ENCODE data around the gene PPP2R2C. TPM values are rescaled to one million over a fixed set of nuclear protein-coding genes. Genes with fewer than 3 reads are reported as not detected.

The PPP2R2C gene
- polyA plus RNA-seq, 1 experiment = 0.06 TPM

DNA sequence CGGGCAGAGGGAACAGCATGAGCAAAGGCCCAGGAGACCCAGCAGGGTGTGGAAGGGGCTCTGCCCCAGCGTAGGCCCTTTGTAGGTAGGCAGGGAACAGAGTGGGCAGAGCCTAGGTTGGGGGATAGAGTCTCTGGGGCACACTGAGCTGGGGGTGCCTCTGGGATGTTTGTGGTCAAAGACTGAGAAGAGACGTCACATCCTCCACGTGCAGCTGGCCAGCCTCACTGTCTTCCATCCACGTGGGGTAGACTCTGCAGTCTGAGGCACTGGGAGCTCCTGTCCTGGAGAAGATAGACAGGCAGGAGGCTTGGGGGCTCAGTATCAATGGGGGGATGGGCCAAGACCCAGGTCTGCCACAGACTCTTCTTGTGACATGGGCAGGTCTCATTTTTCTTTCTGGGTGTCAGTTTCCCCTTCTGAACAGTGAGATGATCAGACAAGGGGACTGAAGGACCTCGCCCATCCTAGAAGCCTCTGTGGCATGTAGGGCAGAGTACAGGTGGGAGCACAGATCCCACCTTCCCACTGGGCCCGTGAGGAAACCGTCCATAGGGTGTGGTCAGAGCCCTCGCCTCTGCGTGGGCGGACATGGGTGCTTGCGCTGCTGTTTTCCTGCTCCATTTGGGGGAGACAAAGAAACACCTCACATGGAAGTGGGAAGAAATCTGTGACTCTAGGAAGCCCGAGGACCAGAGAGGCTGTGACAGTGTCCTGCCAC, 179.9 kb downstream of the PPP2R2C start:
- CTCF ChIA-PET = no interaction called here
- TF ChIP-seq, protein P1, sequence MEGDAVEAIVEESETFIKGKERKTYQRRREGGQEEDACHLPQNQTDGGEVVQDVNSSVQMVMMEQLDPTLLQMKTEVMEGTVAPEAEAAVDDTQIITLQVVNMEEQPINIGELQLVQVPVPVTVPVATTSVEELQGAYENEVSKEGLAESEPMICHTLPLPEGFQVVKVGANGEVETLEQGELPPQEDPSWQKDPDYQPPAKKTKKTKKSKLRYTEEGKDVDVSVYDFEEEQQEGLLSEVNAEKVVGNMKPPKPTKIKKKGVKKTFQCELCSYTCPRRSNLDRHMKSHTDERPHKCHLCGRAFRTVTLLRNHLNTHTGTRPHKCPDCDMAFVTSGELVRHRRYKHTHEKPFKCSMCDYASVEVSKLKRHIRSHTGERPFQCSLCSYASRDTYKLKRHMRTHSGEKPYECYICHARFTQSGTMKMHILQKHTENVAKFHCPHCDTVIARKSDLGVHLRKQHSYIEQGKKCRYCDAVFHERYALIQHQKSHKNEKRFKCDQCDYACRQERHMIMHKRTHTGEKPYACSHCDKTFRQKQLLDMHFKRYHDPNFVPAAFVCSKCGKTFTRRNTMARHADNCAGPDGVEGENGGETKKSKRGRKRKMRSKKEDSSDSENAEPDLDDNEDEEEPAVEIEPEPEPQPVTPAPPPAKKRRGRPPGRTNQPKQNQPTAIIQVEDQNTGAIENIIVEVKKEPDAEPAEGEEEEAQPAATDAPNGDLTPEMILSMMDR (IDR thresholded peaks at IDR 0.05; ENCODE audit: insufficient read depth, low read depth, low read length) = no peak
- H3K36me3 ChIP-seq (ENCODE audit: control insufficient read depth, insufficient read depth, low read length) = peaks cover 24% of the 10 kb centered on the region
- no peak overlapping the region for H3K4me3 ChIP-seq (ENCODE audit: low read depth, low read length)
- DNase-seq (ENCODE audit: low read depth) = no peak
- H3K27me3 ChIP-seq (ENCODE audit: control insufficient read depth, insufficient read depth, low read length) = no peaks in the 10 kb centered on the region
- POLR2A ChIA-PET = no interaction called here

DNA sequence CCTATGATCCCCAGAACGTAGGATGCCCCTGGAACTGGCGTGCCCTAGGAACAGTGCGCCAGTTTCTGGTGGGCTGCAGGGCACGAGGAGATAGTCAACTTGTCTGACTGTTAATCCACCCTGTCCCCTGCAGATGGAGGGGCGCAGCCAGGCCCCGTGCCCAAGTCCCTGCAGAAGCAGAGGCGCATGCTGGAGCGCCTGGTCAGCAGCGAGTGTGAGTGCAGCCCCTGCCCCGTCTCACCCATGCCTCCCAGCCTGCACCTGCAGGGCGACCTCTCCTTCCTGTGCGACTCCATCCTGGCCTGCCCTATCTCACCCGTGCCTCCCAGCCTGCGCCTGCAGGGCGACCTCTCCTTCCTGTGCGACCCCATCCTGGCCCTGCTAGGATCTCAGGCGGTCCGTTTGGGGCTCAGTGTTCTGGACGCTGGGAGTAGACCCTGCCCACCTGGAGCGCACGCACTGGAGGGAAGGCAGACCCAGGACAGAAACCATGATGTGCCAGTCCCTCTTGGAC, 180.6 kb downstream of the PPP2R2C start:
- no peak for DNase-seq (ENCODE audit: low read depth)
- H3K36me3 ChIP-seq (ENCODE audit: control insufficient read depth, insufficient read depth, low read length) = peaks cover 28% of the 10 kb centered on the region
- TF ChIP-seq, protein P1 (IDR thresholded peaks at IDR 0.05; ENCODE audit: insufficient read depth, low read depth, low read length) = no peak
- no peaks in the 10 kb centered on the region for H3K27me3 ChIP-seq (ENCODE audit: control insufficient read depth, insufficient read depth, low read length)
- POLR2A ChIA-PET = no interaction called here
- CTCF ChIA-PET = interaction anchor here (0.6 kb wide), 1 partner anchor 41 kb away, joined by 5 read pairs; no protein-coding TSS in a partner anchor
- H3K4me3 ChIP-seq (ENCODE audit: low read depth, low read length) = no peak overlapping the region

DNA sequence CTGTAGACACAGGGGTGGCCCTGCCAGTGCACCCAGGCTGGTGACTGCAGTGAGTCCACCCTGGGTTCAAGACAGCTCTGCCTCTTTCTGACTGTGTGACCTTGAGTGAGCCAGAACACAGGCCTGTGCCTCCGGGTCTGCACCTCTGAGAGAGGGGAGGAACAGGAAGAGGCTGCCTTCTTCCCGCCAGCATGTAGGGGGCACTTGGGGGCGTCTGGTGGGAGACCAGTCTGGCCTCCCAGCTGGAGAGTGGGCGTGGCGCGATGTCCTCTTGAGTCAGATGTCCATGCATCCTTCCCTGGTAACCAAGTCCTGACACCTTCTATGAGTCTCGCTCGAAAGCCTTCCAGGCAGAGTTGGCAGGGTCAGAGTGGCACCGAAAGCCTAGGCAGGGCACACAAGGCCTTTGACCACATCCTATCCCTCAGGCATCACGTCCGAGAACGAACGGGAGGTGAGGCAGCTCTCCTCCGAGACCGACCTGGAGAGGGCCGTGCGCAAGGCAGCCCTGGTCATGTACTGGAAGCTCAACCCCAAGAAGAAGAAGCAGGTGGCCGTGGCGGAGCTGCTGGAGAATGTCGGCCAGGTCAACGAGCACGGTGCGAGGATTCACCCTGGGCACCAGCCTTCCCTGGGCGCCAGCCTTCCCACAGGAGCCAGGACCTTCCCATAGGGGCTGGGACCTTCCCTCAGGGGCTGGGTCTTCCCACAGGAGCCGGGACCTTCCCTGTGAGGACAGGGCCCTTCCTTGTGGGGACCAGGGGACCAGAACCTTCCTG, 181.5 kb downstream of the PPP2R2C start:
- ChIA-PET POLR2A (no interaction called here), CTCF (interaction anchor here (0.6 kb wide), 1 partner anchor 42 kb away, joined by 5 read pairs; no protein-coding TSS in a partner anchor)
- Histone ChIP-seq H3K27me3 (ENCODE audit: control insufficient read depth, insufficient read depth, low read length) (no peaks in the 10 kb centered on the region), H3K4me3 (ENCODE audit: low read depth, low read length) (no peak overlapping the region), H3K36me3 (ENCODE audit: control insufficient read depth, insufficient read depth, low read length) (peaks cover 24% of the 10 kb centered on the region)
- TF ChIP-seq, protein P1 (IDR thresholded peaks at IDR 0.05; ENCODE audit: insufficient read depth, low read depth, low read length) = no peak
- no peak for DNase-seq (ENCODE audit: low read depth)

DNA sequence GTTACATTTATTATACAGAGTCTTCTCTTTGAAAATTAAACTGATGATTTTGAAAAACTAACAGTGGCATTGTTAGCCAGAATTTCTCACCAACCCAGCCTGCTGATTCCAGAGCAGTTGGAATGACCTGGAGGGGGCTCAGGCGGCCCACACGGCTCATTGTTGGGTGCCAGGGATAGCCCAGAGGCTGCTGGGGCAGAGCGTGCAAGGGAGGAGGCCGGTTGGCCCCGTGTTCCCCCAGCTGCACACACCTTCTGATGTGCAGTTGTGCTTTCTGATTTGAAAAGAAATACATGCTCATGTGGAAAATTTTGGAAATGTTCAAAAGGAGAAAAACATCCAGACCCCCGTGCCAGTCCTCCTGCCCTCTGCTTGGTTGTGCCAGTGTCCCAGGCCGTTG, 182.2 kb downstream of the PPP2R2C start:
- H3K36me3 ChIP-seq (ENCODE audit: control insufficient read depth, insufficient read depth, low read length) = peaks cover 21% of the 10 kb centered on the region
- TF ChIP-seq, protein P1 (IDR thresholded peaks at IDR 0.05; ENCODE audit: insufficient read depth, low read depth, low read length) = no peak
- no peaks in the 10 kb centered on the region for H3K27me3 ChIP-seq (ENCODE audit: control insufficient read depth, insufficient read depth, low read length)
- H3K4me3 ChIP-seq (ENCODE audit: low read depth, low read length) = no peak overlapping the region
- POLR2A ChIA-PET = no interaction called here
- DNase-seq (ENCODE audit: low read depth) = no peak
- CTCF ChIA-PET = no interaction called here

DNA sequence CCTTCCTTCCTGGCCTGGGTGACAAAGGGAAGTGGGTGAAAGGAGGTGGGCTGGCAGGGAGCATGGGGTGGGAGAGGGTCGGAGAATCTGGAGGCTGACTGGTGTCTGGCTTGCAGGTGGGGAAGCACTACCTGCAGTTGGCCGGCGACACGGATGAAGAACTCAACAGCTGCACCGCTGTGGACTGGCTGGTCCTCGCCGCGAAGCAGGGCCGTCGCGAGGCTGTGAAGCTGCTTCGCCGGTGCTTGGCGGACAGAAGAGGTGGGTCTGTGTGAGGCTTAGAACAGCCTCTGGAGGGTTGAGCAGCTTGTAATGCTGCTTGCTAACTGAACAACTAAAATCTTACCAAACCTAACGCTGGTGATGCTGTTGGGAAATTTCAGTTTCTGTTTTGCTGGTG, 183.5 kb downstream of the PPP2R2C start:
- no peak for DNase-seq (ENCODE audit: low read depth)
- H3K27me3 ChIP-seq (ENCODE audit: control insufficient read depth, insufficient read depth, low read length) = no peaks in the 10 kb centered on the region
- ChIA-PET POLR2A (no interaction called here), CTCF (interaction anchor here (1.5 to 1.8 kb wide), 2 partner anchors 38 kb away, joined by 4 read pairs; no protein-coding TSS in a partner anchor)
- TF ChIP-seq, protein P1 (IDR thresholded peaks at IDR 0.05; ENCODE audit: insufficient read depth, low read depth, low read length) = no peak
- H3K36me3 ChIP-seq (ENCODE audit: control insufficient read depth, insufficient read depth, low read length) = peaks cover 20% of the 10 kb centered on the region
- H3K4me3 ChIP-seq (ENCODE audit: low read depth, low read length) = no peak overlapping the region
